Right lobe of liver (tissue), 6 donors: ENCODE data around the gene GREM2. TPM values are rescaled to one million over a fixed set of nuclear protein-coding genes. Genes with fewer than 3 reads are reported as not detected.

Experiments used
- ATAC-seq, 4 donors: fragments of 200-7000 bp; cut with Tn5 transposase; one replicate each; pipeline ENCODE4 v1.9.1; 2020; ENCODE audit warnings: mild to moderate bottlenecking in 4 of 4, moderate library complexity in 4 of 4
- DNase-seq, 3 donors: peaks; one replicate each; pipeline ENCODE4 v3.0.0-alpha.2; 2020
- H3K27ac ChIP-seq, 3 donors: fragments of 200-600 bp; one replicate each; pipeline ENCODE4 v1.8.0; 2022
- H3K27me3 ChIP-seq, 2 donors: fragments of 200-600 bp; one replicate each; pipeline ENCODE4 v1.8.0; 2022
- H3K36me3 ChIP-seq, 4 donors: fragments of 200-600 bp; sonication (generic) in 1 of 4; one replicate each; pipeline versions ENCODE4 v1.5.1 to v1.8.0; 2017 to 2022; ENCODE audit warnings: control low read depth in 1 of 4
- H3K4me1 ChIP-seq, 4 donors: fragments of 200-600 bp; sonication (generic) in 1 of 4; one replicate each; pipeline versions ENCODE4 v1.5.1 to v1.8.0; 2017 to 2022; ENCODE audit warnings: control low read depth in 1 of 4
- H3K4me3 ChIP-seq, 3 donors: fragments of 200-600 bp; one replicate each; pipeline ENCODE4 v1.8.0; 2022
- H3K9me3 ChIP-seq, 4 donors: fragments of 200-600 bp; sonication (generic) in 1 of 4; one replicate each; pipeline versions ENCODE4 v1.5.1 to v1.8.0; 2017 to 2022; ENCODE audit warnings: control low read depth in 1 of 4
- POLR2A ChIP-seq: fragments of 450-650 bp; IDR thresholded peaks from one replicate; pipeline ENCODE4 v1.6.1; 2017; ENCODE audit warnings: antibody characterized with exemption, mild to moderate bottlenecking
- WGBS: methylation state at CpG from one replicate; pipeline ENCODE4 v1.1.6; 2018; ENCODE audit warnings: low coverage, low lambda C conversion rate; ENCODE audit not compliant: insufficient coverage; ENCODE audit errors: missing lambda C conversion rate; 5-methylcytosine and 5-hydroxymethylcytosine counted together
- intact Hi-C, 2 donors: fragments of 100-400 bp; cut with DNase I; formaldehyde crosslinking; loops; one replicate each; pipeline versions ENCODE4 v1.11.2 to v1.14.1; 2022
- total RNA-seq, 6 experiments: library from RNA; depleted of rRNA in 2 of 6; stranded (reverse); fragments of >200 nt in 2 of 6; fragmentation: NEBNext Ultra II Directional in 3 of 6; extraction: Animal tissue kit (Norgen Biotek cat#: 25700) in 3 of 6; gene quantifications; one replicate each; pipeline versions ENCODE4 v1.1.0 to v1.2.4, GENCODE V29; 2016 to 2023
- TF ChIP-seq, protein P1 (sequence below), 4 donors: fragments of 200-600 bp in 3 of 4; fragments of 450-650 bp in 1 of 4; IDR thresholded peaks; one replicate each; pipeline versions ENCODE4 v1.5.1 to v1.8.0; 2016 to 2022; ENCODE audit warnings: antibody characterized with exemption in 4 of 4, mild to moderate bottlenecking in 2 of 4
- donor health status: DM: no; HTN: yes; CAD: no.
- donor health status: DM: no; HTN: no; CAD: no.
- donor health status: DM: no; HTN: no; CAD: no.
- donor health status: DM: no; HTN: yes; CAD: no.
- donor health status: DM: no; HTN: yes; CAD: no.

Gene GREM2
- total RNA-seq, 6 experiments from 2014 or later = 5.1 to 27.4 (median 12.7) TPM

- no peak overlapping the region for H3K27ac ChIP-seq
- TF ChIP-seq POLR2A = no peak
- TF ChIP-seq, protein P1, sequence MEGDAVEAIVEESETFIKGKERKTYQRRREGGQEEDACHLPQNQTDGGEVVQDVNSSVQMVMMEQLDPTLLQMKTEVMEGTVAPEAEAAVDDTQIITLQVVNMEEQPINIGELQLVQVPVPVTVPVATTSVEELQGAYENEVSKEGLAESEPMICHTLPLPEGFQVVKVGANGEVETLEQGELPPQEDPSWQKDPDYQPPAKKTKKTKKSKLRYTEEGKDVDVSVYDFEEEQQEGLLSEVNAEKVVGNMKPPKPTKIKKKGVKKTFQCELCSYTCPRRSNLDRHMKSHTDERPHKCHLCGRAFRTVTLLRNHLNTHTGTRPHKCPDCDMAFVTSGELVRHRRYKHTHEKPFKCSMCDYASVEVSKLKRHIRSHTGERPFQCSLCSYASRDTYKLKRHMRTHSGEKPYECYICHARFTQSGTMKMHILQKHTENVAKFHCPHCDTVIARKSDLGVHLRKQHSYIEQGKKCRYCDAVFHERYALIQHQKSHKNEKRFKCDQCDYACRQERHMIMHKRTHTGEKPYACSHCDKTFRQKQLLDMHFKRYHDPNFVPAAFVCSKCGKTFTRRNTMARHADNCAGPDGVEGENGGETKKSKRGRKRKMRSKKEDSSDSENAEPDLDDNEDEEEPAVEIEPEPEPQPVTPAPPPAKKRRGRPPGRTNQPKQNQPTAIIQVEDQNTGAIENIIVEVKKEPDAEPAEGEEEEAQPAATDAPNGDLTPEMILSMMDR (IDR thresholded peaks at IDR 0.05) = no peak
- WGBS = 25% methylated on average over 1 of the region's 1 CpG
Observed at GRCh38 chr1:240572328-240572727, 39.6 kb downstream of the GREM2 start.

DNA sequence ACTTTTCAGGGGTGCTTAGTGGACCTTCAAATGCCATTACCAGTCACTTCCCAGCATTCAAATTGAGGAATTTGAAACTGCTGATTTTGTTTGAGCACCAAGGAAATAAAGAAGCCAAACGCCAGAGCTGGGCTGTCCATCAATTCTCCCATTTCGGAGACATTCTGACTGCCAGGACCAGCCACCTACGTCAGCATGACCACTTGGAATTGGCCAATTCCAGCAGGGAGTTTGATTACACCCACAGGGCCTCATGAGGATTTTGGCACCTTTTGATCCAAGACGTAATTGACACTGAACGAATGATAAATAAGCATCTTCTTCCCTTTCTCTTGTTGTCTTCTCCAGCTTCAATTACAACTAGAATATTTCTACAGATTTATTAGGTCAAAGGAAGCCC lies 40.2 kb downstream of the GREM2 start:
- Histone ChIP-seq H3K27me3 (no peaks in the 10 kb centered on the region), H3K4me1 (peaks cover 0 to 14% (median 3%) of the 10 kb centered on the region in 4 donors), H3K9me3 (no peaks in the 10 kb centered on the region), H3K36me3 (no peaks in the 10 kb centered on the region), H3K27ac (no peak overlapping the region), H3K4me3 (no peak overlapping the region)
- TF ChIP-seq POLR2A = no peak
- TF ChIP-seq, protein P1 (IDR thresholded peaks at IDR 0.05) = no peak
- DNase-seq = no peak
- WGBS = 76% methylated on average over 3 of the region's 5 CpGs
- intact Hi-C loops = no loop called here
- ATAC-seq = no peak

More at GRCh38 chr1:240572328-240572727, 39.6 kb downstream of the GREM2 start:
- no peak for DNase-seq
- Histone ChIP-seq H3K4me1 (peaks cover 0 to 19% (median 3%) of the 10 kb centered on the region in 4 donors), H3K9me3 (no peaks in the 10 kb centered on the region), H3K27me3 (no peaks in the 10 kb centered on the region), H3K4me3 (no peak overlapping the region), H3K36me3 (no peaks in the 10 kb centered on the region)
- intact Hi-C loops = no loop called here
- ATAC-seq = peak; percentile 36 to 63 (median 46)

DNA sequence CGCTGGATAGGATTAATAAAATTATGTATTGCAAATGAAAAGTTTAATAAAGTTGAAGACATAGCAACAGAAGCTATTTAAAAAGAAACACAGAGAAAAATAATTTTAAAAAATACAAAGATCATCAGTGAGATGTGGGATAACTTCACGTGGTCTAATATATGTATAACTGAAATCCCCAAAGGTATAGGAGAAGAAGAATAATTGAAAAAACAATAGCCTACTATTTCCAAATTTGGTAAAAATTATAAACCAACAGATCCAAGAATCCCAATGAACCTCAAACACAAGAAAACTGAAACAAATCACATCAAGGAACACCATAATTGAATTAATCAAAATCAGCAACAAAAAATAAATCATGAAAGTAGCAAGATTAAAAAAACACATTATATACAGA lies 44.9 kb downstream of the GREM2 start:
- H3K4me1 ChIP-seq = peaks cover 0 to 2% (median 0%) of the 10 kb centered on the region in 4 donors
- no peaks in the 10 kb centered on the region for H3K36me3 ChIP-seq
- DNase-seq (no peak), ATAC-seq (no peak)
- no peaks in the 10 kb centered on the region for H3K27me3 ChIP-seq
- no peak overlapping the region for H3K27ac ChIP-seq
- 69% methylated on average over 2 of the region's 2 CpGs for WGBS
- intact Hi-C loops = no loop called here
- TF ChIP-seq, protein P1 (IDR thresholded peaks at IDR 0.05) = no peak
- TF ChIP-seq POLR2A = no peak
- H3K9me3 ChIP-seq = no peaks in the 10 kb centered on the region
- H3K4me3 ChIP-seq = no peak overlapping the region

DNA sequence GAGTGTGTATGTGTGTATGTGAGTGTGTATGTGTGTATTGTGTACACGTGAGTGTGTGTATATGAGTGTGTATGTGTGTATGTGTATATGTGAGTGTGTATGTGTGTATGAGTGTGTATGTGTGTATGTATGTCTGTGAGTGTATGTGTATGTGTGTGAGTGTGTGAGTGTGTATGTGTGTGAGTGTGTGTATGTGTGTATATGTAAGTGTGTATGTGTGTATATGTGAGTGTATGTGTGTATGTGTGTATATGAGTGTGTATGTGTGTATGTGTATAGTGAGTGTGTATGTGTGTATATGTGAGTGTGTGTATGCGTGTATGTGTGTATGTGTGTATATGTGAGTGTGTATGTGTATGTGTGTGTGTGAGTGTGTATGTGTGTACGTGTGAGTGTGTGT lies 49.2 kb downstream of the GREM2 start:
- Histone ChIP-seq H3K9me3 (no peaks in the 10 kb centered on the region), H3K4me1 (peaks cover 0 to 5% (median 0%) of the 10 kb centered on the region in 4 donors), H3K27me3 (no peaks in the 10 kb centered on the region), H3K4me3 (peak overlapping the region in 1 of 3 donors; percentile 24), H3K36me3 (no peaks in the 10 kb centered on the region), H3K27ac (peak overlapping the region in 2 of 3 donors; percentile 67 to 81)
- TF ChIP-seq POLR2A = no peak
- TF ChIP-seq, protein P1 (IDR thresholded peaks at IDR 0.05) = no peak
- peak; percentile 10 to 18 (median 13) for ATAC-seq
- intact Hi-C loops = no loop called here
- 95% methylated on average over 2 of the region's 3 CpGs for WGBS
- no peak for DNase-seq
